ENCODE measurements around the gene GPX2. TPM values are rescaled to one million over a fixed set of nuclear protein-coding genes. Genes with fewer than 3 reads are reported as not detected.
A peak's percentile ranks its signal among the peaks of the same experiment; 100 is the strongest.

The GPX2 gene
- total and polyA plus RNA-seq, 2 donors (not counting 3 experiments of a cell fraction or from before 2014, with no cell fraction given) = not detected

- no peaks in the 10 kb centered on the region for H3K9me1 ChIP-seq (replicated peaks; ENCODE audit: control insufficient read depth, extremely low read depth, insufficient read depth, low read length)
- dilution Hi-C loops (cut with MboI; ENCODE audit: extremely low pct_ligation_motif_present, low sequenced_read_pairs) = no loop called here
- BruUV-seq (replicated peaks) = no TSS peak
- intact Hi-C loops (cut with micrococcal nuclease) = no loop called here
- peak; percentile 23 for DNase-seq (ENCODE audit: low read depth, low spot score)
- H2AFZ ChIP-seq (ENCODE audit: low read depth, low read length) = peak overlapping the region; percentile 96
- peaks cover 8% of the 10 kb centered on the region for H3K4me1 ChIP-seq (ENCODE audit: control insufficient read depth, extremely low read depth, insufficient read depth, low read length)
- peak overlapping the region; percentile 60 to 88 (median 65) for H3K4me3 ChIP-seq (replicated peaks in 1 of 3; ENCODE audit: insufficient read depth in 1 of 3, low read depth in 1 of 3, low read length in 3 of 3)
- no peak overlapping the region for H3K27ac ChIP-seq (ENCODE audit: insufficient read depth, low read depth, low read length)
- no peaks in the 10 kb centered on the region for H3K79me2 ChIP-seq (ENCODE audit: control insufficient read depth, insufficient read depth, low read length)
- no peaks in the 10 kb centered on the region for H3K9me3 ChIP-seq (replicated peaks; ENCODE audit: control insufficient read depth, insufficient read depth, low read length)
- CTCF ChIA-PET = interaction anchor here (1.7 to 2.5 kb wide), 3 partner anchors 10 to 60 kb away, joined by 5 to 7 read pairs (median 6); partner anchors contain the start of gene FNTB
- no peak for TF ChIP-seq POLR2AphosphoS5 (IDR thresholded peaks at IDR 0.05; ENCODE audit: insufficient read depth, low read depth, low read length)
- no peak for TF ChIP-seq FOS (IDR thresholded peaks at IDR 0.05; ENCODE audit: borderline replicate concordance, insufficient read depth, low read length)
- TF ChIP-seq GATA2 (IDR thresholded peaks at IDR 0.05; ENCODE audit: insufficient read depth, insufficient read length, low read depth, low read length) = no peak
- no peak for TF ChIP-seq MYC (IDR thresholded peaks at IDR 0.05; ENCODE audit: low read depth, low read length)
- TF ChIP-seq EZH2 (IDR thresholded peaks at IDR 0.05; ENCODE audit: borderline replicate concordance, low read depth, low read length, severe bottlenecking) = no peak
- TF ChIP-seq JUN (IDR thresholded peaks at IDR 0.05; ENCODE audit: borderline replicate concordance, insufficient read depth, insufficient read length, low read depth) = no peak
- no peak for TF ChIP-seq POLR2A (IDR thresholded peaks at IDR 0.05; ENCODE audit: low read depth, low read length)
- no peak for TF ChIP-seq CTCF (IDR thresholded peaks at IDR 0.05; ENCODE audit: extremely low read depth in 1 of 2, insufficient read depth in 1 of 2, low read depth in 1 of 2, low read length in 2 of 2)
- no peak for TF ChIP-seq MAX (IDR thresholded peaks at IDR 0.05; ENCODE audit: insufficient read depth, insufficient read length)
- no peaks in the 10 kb centered on the region for H3K36me3 ChIP-seq (ENCODE audit: control insufficient read depth in 2 of 2, extremely low read depth in 1 of 2, insufficient read depth in 2 of 2, low read length in 2 of 2)
- peak overlapping the region; percentile 87 for H3K4me2 ChIP-seq (ENCODE audit: insufficient read depth, low read length)
- H3K27me3 ChIP-seq (ENCODE audit: control insufficient read depth in 2 of 2, insufficient read depth in 2 of 2, low read length in 2 of 2) = no peaks in the 10 kb centered on the region
- H4K20me1 ChIP-seq (replicated peaks; ENCODE audit: control insufficient read depth, extremely low read depth, insufficient read depth, low read length) = no peaks in the 10 kb centered on the region
- POLR2A ChIA-PET = interaction anchor here (0.5 kb wide), 1 partner anchor 60 kb away, joined by 3 read pairs; no protein-coding TSS in a partner anchor
- FAIRE-seq = peak; percentile 44
- no peak overlapping the region for H3K9ac ChIP-seq (replicated peaks; ENCODE audit: extremely low read depth, insufficient read depth, low read length)
Measured at GRCh38 chr14:64970776-64971477, 28.4 kb upstream of the GPX2 start.
